Putamen (tissue), 1 donor: ENCODE measurements around the gene TM4SF4.
A peak's percentile ranks its signal among the peaks of the same experiment; 100 is the strongest.

Experiments
- DNase-seq: peaks from one replicate; pipeline ENCODE4 v3.0.0-alpha.2; 2016; ENCODE audit warnings: low spot score

The TM4SF4 gene

DNA sequence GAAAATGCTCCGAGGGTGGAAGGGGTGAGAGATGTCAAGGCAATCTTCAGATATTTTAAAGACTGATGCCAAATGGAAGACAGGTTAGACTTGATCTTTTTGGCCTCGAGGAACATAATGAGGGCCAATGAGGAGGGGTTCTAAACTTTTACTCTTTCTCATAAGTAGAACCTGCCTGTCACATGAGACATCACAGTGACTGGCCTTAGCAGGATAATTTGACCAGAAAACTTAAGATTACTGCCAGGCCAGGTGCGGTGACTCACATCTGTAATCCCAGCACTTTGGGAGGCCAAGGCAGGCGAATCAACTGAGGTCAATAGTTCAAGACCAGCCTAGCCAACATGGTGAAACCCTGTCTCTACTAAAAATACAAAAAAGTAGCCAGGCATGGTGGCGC, 12.2 kb downstream of the TM4SF4 start:
- no peak for DNase-seq

DNA sequence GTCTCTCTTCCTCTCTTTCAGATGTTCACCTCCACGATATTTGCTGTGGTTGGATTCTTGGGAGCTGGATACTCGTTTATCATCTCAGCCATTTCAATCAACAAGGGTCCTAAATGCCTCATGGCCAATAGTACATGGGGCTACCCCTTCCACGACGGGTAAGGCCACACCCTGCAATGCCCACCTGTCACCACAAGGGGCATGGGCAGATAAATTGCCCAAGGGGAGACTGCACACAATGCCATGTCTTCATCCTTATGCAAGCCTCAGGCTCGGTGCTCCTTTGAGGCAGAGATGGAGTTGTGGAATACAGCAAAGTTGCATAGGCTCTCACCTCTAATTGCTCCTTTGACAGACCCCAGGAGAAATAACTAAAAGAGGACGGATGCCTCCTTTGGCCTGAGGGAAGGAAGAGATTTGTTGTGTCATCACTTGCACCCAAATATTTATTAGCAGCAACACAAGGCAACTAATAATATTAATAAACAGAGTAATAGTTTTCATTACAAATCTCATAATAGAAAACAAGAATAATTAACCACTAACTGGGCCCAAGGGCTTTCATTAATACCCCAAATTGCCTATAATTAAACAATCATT, 13.2 kb downstream of the TM4SF4 start:
- DNase-seq = no peak

DNA sequence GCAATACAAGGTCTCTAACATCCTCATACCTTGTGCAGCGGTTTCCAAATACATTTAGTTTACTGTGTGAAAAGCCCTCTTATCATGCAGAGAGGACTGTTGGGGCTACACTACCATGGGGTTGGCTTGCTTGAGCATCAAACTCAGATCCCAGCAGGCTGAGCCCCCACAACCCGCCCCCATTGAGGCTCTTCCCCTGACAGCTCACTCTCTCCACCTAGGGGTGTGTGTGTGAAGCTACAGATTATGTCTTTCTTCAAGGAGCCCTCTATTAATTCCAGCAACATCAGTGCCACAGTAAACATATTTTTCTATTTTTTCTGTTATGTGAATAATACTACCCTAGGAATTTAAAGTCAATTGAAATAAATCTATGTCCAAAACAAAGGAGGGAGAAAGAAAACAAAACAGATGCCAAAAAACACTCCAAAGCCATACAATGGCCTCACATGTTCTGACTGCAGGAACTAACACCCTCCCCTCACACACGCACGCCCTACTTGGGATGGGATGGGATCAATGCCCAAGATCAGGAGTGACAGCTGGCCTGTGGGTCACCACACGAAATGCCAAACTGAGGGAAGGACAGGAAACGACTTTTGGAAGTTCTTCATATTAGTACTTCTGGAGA, 14.7 kb downstream of the TM4SF4 start:
- no peak for DNase-seq

DNA sequence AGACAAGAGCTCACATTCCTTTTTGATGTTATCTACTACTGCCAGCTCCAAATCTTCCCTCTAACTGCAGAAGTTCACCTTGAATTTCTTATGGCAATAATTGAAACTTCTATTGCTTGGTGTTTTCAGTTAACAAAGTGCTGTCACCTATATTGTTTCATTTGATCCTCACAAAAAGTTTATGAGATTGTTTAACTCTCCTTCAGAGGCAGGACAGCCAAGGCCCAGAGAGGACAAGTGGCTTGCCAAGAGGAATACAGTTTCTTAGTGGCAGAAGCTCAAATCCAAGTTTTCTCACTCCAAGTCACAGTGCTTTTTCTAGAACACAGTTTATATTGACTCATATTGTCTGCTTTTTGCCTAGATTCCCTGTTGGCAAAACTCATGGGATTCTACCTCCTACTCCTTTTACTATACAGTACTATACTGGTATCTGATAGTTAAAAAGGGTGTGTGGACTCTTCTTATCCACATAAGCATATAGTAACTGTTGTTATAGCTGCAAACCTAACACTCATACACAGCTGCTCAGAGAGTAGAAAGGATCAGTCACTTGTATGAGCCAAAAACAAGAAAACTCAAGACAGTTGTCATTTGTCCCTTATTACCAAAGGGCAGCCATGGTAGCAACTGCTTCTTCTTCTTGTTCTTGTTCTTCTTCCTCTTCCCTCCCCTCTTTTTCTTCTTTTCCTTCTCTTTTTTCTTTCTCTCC, 15.9 kb downstream of the TM4SF4 start:
- no peak for DNase-seq

DNA sequence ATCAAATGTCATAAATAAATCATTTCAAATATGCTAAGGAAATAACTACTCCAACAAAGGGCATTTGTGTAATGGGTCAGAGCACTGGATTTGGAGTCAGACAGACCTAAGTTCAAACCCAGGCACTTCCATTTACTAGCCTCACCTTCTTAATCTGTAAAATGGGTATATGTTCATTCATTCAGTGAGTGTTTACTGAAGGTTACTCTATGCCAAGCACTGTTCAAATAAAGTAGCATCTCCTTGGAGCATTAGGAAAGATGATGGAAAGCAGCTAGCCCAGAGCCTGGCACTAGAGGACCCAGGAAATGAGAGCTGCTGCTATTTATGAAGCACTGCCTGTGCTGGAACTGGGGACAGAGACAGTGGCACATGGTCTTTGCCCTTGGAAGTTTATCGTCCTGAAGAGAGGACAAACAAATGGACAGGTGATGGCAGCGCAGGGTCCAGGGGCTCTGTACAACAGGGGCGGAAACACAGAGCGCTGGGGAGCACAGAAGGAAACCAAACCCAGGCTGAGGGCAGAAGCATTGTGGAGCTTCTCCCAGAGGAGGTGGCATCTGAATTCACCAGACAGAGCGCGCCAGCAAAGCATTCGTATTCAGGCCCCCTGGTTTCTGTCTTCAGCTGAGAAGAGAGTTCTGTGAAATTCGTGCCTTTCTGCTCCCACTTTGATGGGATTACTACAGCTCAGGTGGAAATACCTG, 19.0 kb downstream of the TM4SF4 start:
- no peak for DNase-seq

DNA sequence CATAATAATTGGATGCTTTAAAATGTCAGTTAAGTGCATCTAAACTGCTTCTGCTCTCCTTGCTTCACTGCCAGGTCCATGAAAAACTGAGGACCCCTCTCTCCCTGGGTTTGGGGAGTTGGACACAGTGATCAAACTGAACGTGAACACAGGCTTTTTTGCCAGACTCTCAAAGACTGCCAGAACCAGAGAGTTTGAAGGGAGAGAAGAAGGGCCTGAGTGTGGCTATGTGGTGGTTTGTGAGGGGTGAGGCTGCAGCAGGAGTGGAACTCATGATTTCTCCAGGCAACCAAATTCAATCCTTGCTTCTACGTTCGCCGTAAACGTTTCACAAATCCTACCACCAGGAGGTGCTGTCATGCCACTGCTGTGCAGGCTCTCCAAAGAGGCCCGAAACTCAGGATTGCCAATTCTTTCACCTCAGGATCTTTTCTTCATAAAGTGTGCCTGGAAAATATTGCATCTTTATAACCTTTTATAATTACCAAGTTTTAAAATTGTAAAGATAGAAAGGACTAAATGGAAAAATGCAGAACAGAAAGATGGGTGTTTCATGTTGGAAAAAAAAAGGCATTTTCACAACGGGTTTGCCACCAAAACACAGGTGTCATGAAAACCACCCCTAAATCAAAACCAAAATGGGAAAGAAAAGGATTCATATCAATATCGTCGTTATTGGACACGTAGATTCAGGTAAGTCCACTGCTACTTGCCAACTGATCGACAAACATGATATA, 19.7 kb downstream of the TM4SF4 start:
- no peak for DNase-seq

DNA sequence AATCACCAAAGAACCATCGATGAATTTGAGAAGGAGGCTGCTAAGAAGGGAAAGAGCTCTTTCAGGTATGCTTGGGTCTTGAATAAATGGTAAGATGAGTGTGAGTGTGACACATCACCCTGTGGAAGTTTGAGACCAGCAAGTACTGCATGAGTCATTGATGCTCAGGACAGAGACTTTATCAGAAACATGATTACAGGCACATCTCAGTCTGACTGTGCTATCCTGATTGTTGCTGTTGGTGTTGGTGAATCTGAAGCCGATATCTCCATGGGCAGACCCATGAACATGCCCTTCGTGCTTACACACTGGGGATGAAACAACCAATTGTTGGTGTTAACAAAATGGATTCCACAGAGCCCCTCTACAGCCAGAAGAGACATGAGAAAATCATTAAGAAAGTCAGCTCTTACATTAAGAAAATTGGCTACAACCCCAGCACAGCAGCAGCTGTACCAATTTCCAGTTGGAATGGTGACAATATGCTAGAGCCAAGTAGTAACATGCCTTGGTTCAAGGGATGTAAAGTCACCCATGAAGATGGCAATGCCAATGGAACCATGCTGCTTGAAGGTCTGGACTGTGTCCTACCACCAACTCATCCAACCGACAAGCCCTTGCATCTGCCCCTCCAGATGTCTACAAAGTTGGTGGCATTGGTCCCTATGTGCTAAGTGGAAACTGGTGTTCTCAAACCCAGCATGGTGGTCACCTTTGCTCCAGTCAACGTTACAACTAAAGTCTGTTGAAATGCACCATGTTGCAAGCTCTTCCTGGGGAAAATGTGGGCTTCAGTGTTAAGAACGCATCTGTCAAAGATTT, 20.5 kb downstream of the TM4SF4 start:
- DNase-seq = no peak

DNA sequence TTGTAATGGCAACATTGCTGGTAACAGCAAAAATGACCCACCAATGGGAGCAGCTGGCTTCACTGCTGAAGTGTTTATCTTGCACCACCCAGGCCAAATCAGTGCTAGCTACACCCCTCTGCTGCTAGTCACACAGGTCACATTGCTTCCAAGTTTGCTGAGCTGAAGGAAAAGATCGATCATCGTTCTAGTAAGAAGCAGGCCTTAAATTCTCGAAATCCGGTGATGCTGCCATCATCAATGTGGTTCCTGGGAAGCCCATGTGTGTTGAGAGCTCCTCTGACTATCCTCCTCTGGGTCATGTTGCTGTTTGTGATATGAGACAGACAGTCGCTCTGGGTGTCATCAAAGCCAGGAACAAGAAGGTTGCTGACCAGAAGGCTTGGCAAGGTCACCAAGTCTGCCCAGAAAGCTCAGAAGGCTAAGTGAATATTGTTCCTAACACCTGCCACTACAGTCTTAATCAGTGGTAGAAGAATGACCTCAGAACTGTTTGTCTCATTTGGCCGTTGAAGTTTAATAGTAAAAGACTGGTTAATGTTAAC, 21.2 kb downstream of the TM4SF4 start:
- no peak for DNase-seq

DNA sequence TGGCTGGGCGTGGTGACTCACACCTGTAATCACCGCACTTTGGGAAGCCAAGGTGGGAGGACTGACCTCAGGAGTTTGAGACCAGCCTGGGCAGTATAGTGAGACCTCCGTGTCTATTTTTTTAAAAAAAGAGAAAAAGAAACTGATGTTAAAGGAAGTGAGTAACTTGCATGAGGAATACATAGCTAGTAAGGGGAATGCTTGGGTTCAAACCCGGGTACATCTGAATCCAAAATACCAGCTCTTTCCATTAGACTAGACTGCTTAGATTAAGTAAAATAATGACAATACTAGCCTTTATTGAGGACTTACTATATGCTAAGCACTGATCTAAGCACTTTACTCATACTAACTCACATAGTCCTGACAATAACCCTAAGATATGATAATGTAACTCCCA, 22.4 kb downstream of the TM4SF4 start:
- DNase-seq = no peak

DNA sequence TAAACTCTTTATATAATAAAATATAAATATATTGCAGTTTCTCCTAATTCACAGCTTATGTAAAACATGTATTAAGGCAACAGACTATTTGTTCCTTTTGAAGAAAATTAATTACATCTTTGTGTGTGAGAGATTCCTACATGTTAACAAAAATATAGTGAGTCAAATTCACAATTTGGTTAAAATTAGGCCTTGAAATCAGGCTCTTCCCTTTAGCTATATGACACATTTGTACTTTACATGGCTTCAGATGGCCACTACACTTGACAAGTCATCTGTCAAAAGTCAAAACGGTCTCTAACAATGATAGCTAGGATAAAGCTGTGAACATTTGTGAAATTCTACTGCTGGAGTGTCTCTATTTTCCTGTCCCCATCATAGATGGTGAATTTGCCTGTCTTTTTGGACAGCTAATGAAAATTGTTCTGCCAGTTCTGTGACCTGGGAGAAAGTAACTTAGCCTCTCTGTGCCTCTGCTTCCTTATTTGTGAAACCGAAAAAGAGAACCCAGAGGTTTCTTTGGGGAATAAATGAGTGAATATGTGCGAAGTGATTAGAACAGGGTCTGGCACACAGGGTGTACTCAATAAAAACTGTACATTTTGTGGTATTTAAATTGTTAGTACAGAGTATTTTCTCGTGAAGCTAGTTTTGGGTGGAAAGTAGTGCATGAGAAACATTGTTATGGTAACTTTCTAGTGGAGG, 23.6 kb downstream of the TM4SF4 start:
- no peak for DNase-seq

DNA sequence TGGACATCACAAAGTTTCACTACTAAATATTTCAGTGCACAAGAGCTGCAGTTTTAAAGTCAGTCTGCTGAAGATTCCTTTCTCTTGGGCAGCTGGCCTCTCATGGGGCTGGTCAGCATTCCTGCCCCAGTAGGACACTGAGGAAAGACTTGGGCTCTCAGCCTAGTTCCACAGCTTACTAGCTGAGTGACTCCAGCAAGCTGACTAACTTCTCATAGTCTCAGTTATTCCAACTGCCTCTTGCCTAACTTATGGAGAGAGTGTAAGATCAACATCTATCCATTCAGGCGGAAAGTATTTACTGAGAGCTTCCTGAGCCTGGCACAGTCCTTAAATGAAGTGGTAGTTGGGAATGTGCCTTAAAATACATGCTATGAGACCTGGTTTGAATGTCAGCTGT, 27.0 kb downstream of the TM4SF4 start:
- no peak for DNase-seq

DNA sequence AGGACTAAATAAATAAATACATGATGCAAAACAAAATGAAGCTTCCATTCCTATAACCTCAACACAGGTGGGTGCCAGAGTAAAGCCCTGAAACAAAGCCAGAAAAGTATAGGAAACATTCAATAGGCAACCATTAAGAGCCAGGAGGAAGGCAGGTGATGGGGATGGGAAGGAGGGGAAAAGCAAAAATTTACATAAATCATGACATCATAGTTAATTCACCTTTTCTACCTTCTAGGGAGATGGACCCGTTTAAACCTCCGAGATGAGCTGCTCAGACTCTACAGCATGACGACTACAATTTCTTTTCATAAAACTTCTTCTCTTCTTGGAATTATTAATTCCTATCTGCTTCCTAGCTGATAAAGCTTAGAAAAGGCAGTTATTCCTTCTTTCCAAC, 27.9 kb downstream of the TM4SF4 start:
- DNase-seq = no peak

DNA sequence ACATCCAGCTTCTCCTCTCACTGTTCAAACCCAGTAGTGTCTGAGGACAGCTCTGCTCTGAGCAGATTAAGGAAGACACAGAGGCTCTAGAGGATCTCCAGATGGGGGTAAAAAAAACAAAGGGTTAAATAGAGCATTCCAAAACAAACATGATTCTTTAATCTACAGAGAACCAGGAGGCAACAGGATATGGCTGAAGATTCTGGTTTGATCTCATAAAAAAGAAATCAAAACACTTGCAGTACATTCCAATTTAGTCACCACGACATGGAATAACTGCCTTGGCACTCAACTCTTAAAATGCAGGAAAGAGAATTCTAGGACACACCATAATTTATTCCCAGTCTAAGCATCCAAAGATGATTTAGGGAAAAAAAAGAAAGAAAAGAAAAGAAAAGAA, 32.0 kb downstream of the TM4SF4 start:
- DNase-seq = no peak

DNA sequence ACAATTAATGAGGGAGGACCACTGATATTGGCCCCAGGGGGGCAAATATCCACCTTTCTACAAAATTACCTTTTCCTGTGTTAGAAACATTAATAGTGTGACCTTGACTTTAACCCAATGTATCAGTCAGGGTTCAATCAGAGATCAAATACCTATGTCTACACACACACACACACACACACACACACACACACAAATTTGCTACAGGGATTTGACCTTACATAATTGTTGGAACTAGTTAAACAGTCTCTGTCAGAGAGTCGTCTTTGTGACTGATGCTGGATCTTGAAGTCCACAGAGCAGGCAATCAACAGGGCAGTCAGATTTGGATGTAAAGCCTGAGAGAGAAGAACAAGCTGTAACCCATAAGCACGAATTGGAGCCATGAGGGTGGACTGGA, 32.5 kb downstream of the TM4SF4 start:
- DNase-seq = no peak

DNA sequence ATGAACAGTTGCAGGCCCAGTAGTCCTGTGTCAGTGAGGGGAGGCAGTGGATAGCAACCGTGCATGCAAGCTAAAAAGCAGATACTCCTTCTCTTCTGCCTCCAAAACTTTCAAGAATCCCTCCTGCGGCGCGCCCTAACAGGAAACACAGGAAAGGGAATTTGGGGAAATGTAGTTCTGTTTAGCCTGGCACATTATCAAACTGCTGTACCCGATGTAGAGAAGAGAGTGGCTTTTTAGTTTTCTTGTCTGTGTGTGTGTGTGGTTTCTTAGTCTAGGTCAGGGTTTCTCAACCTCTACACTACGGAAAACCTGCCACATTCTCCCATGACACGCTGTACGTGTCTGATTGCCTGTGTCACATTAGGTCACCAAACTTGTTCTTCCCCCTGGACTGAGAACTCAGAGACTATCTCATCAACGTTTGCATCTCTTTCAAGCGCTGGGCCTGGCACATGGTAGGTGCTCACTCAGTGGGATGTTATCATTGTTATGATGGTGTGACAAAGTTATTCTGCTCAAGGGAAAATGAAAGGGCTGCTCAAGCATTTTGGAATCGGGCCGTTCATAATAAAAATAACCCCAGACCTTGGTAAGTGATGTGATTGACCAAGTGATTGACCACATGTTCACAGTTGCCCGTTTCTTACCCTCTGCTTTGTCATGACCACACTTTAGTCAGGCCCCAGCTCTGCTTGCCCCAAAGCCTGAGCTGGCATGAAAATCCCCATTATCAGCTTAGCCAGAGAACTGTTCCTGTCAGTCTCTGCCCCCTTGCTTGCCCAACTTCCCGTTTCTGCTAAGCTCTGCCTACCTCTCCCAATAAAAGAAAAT, 33.2 kb downstream of the TM4SF4 start:
- no peak for DNase-seq

DNA sequence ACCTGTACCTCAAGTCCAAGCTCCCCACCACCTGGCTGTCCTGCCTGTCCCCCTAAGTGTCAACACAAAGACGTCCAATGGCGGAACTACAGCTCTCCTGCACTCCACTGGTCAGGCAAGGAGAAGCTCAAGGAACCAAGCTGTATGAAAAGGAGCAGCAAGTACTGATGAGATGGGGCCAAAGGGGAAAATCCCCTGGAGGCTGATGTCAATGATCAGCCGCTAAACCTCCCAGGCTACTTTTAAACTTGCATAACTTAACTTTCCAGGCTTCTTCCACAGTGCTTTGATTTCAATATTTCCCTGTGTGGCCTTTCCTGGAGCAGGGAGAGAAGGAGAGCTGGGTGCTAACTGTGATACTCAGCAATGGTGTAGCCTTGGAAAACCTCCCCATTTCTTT, 35.0 kb downstream of the TM4SF4 start:
- DNase-seq = no peak

DNA sequence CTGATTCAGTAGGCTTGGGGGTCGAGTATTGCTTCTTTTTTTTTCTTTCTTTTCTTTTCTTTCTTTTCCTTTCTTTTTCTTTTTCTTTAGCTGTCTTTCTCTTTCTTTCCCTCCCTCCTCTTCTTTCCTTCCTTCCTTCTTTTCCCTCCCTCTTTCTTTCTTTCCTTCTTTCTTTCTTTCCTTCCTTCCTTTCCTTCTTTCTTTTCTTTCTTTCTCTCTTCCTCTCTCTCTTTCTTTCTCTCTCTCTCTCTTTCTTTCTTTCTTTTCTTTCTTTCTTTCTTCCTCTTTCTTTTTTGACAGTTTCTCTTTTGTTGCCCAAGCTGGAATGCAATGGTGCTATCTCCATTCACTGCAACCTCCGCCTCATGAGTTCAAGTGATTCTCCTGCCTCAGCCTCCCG, 36.0 kb downstream of the TM4SF4 start:
- DNase-seq = no peak

DNA sequence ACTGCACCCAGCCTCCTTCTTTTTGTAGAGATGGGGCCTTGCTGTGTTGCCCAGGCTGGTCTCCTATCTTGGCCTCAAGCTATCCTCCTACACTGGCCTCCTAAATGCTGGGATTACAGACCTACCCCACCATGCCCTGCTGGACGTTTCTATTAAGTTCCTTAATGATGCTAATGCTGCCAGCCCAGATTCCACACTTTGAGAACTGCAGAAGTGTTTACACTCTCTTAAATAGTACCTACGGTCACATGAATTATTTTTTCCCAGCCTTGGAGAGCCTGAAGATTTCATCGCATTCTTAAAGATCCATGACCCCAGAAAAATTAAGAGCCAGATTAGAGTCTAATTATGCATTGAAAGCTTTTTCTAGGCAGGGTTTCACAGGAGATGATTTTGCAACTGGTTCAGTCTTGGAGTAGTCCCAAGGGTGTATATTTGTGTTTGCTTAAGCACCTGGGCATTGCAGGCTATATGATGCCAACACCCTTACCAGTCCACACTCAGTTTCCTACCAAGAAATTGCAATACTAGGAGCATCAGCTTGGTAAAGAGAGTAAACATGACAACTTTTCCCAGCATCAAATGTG, 36.6 kb downstream of the TM4SF4 start:
- no peak for DNase-seq

DNA sequence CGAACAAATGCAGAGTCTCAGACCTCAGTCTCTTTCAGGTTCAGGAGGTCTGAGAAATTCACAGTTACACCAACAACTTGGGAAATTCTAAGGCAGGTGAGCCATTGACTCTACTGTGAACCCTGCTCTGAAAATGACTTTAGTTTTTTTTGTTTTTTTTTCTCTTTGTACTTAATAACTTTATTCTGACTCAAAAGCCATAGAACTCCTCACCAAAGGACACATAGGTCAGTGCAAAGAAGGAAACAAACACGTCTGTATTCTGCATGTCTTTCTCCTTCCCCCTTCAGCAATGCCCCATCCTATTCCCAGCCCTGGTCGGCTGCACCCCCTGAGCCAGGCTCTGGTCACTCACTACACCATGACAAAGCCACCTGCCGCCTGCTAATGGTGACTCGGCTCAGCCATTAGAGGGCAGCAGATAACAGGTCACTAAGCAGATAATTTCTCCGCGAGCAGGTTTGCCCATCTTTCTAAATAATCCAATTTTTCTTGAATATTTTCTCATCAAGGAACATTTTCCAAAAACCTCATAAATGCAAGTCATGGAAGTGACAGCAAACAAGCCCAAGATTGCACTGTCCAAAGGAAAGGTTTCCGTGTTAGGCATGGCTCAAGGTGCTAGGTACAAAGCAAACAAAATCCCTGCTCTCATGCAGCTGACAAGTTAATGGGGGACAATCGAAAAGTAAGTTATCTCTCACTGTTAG, 37.7 kb downstream of the TM4SF4 start:
- DNase-seq = peak; percentile 46
